Panc1 (cell line): ENCODE results near the gene PSMA7. TPM values are rescaled to one million over a fixed set of nuclear protein-coding genes. Genes with fewer than 3 reads are reported as not detected.

Experiments used
- ATAC-seq: fragments of 200-7000 bp; cut with Tn5 transposase; 2 replicates; pipeline ENCODE4 v1.9.1; 2020; ENCODE audit warnings: mild to moderate bottlenecking, moderate library complexity
- BruUV-seq: library from RNA; stranded (reverse); fragments of 400-500 nt; replicated peaks from 2 replicates; lab custom pipeline; 2021; lab: Mats Ljungman, UMichigan
- CTCF ChIA-PET: fragments of 300-600 bp; sonication (Branson Sonifier 250); formaldehyde crosslinking; loops from one replicate; lab custom pipeline; 2022; ENCODE audit warnings: antibody characterized with exemption; lab: Charles Lee
- POLR2A ChIA-PET: fragments of 300-600 bp; sonication (Branson Sonifier 250); formaldehyde crosslinking; loops from one replicate; lab custom pipeline; 2022; ENCODE audit warnings: antibody characterized with exemption; lab: Charles Lee
- DNase-seq: peaks from one replicate; pipeline ENCODE4 v3.0.0-alpha.2; 2010; ENCODE audit warnings: low read depth, low spot score
- H3K27ac ChIP-seq: 2 replicates; pipeline ENCODE4 v1.5.1; 2011; ENCODE audit warnings: mild to moderate bottlenecking, low read length, inconsistent platforms
- H3K27me3 ChIP-seq: fragments of 200-500 bp; sonication (Bioruptor generic); 2 replicates; pipeline ENCODE4 v1.6.0; 2014; ENCODE audit warnings: low read length, inconsistent platforms; ENCODE audit not compliant: control insufficient read depth, insufficient read depth
- H3K36me3 ChIP-seq: fragments of 200-500 bp; sonication (Bioruptor generic); 2 replicates; pipeline ENCODE4 v1.5.1; 2014; ENCODE audit warnings: inconsistent platforms, mild to moderate bottlenecking, low read length, moderate library complexity; ENCODE audit not compliant: control insufficient read depth, insufficient read depth
- H3K4me1 ChIP-seq: 2 replicates; pipeline ENCODE4 v1.5.1; 2011; ENCODE audit warnings: inconsistent platforms, mild to moderate bottlenecking, low read length, moderate library complexity; ENCODE audit not compliant: control insufficient read depth, insufficient read depth
- H3K4me3 ChIP-seq, 2 experiments: 2 replicates each; pipeline ENCODE4 v1.5.1; 2011 to 2012; ENCODE audit warnings: low read depth in 2 of 2, low read length in 2 of 2, mild to moderate bottlenecking in 2 of 2, inconsistent platforms in 1 of 2, moderate library complexity in 1 of 2
- H3K9me3 ChIP-seq: fragments of 200-500 bp; sonication (Bioruptor generic); 2 replicates; pipeline ENCODE4 v1.5.1; 2014; ENCODE audit warnings: low read depth, mild to moderate bottlenecking, inconsistent platforms, low read length, moderate library complexity; ENCODE audit not compliant: control insufficient read depth, insufficient read depth
- POLR2AphosphoS5 ChIP-seq: IDR thresholded peaks from 2 replicates; pipeline ENCODE4 v1.6.1; 2012; ENCODE audit warnings: mild to moderate bottlenecking, low read depth, low read length, moderate library complexity
- REST ChIP-seq, 2 experiments: IDR thresholded peaks; 2 replicates each; pipeline ENCODE4 v1.6.1; 2011 to 2012; ENCODE audit warnings: low read depth in 2 of 2, control low read depth in 1 of 2, low read length in 1 of 2, mild to moderate bottlenecking in 1 of 2, moderate library complexity in 1 of 2; ENCODE audit not compliant: insufficient read depth in 1 of 2
- SIN3A ChIP-seq: IDR thresholded peaks from 2 replicates; pipeline ENCODE4 v1.6.1; 2012; ENCODE audit warnings: low read depth, mild to moderate bottlenecking, low read length, moderate library complexity, borderline replicate concordance; ENCODE audit not compliant: insufficient read depth
- TCF7L2 ChIP-seq: IDR thresholded peaks from 2 replicates; pipeline ENCODE4 v1.6.1; 2011; ENCODE audit warnings: mild to moderate bottlenecking, low read depth, low read length, inconsistent platforms
- in situ Hi-C: cut with HindIII; loops from 2 replicates; pipeline ENCODE4 v1.10.0; 2016; ENCODE audit warnings: low sequenced_read_pairs, low pct_unique_long_range_greater_than_20kb
- intact Hi-C: fragments of 100-400 bp; cut with micrococcal nuclease; formaldehyde crosslinking; loops from one replicate; pipeline ENCODE4 v1.10.0; 2022; ENCODE audit not compliant: unreplicated experiment
- total RNA-seq: library from RNA; stranded (reverse); gene quantifications from one replicate; pipeline ENCODE4 v1.2.1, GENCODE V29; 2021; ENCODE audit not compliant: unreplicated experiment
- TF ChIP-seq, protein P1 (sequence below): fragments of 450-650 bp; IDR thresholded peaks from 2 replicates; pipeline ENCODE4 v1.5.1; 2017; ENCODE audit warnings: mild to moderate bottlenecking

PSMA7 gene
- total RNA-seq, 1 experiment from 2014 or later = 402 TPM

GRCh38 chr20:62183426-62184142 lies 40.4 kb upstream of the PSMA7 start:
- Histone ChIP-seq H3K27me3 (no peaks in the 10 kb centered on the region), H3K36me3 (peaks cover 14% of the 10 kb centered on the region), H3K27ac (peak overlapping the region; percentile 95), H3K9me3 (no peaks in the 10 kb centered on the region), H3K4me3 (peak overlapping the region; percentile 89 to 98), H3K4me1 (peaks cover 15% of the 10 kb centered on the region; the same call in 1 of the 2 replicates)
- in situ Hi-C loops (no loop called here), intact Hi-C loops (no loop called here)
- BruUV-seq = no TSS peak
- no peak for TF ChIP-seq REST (IDR thresholded peaks at IDR 0.05; ENCODE audit: insufficient read depth in 1 of 2, low read depth in 2 of 2, low read length in 1 of 2)
- TF ChIP-seq POLR2AphosphoS5 = no peak
- TF ChIP-seq SIN3A = no peak
- TF ChIP-seq, protein P1, sequence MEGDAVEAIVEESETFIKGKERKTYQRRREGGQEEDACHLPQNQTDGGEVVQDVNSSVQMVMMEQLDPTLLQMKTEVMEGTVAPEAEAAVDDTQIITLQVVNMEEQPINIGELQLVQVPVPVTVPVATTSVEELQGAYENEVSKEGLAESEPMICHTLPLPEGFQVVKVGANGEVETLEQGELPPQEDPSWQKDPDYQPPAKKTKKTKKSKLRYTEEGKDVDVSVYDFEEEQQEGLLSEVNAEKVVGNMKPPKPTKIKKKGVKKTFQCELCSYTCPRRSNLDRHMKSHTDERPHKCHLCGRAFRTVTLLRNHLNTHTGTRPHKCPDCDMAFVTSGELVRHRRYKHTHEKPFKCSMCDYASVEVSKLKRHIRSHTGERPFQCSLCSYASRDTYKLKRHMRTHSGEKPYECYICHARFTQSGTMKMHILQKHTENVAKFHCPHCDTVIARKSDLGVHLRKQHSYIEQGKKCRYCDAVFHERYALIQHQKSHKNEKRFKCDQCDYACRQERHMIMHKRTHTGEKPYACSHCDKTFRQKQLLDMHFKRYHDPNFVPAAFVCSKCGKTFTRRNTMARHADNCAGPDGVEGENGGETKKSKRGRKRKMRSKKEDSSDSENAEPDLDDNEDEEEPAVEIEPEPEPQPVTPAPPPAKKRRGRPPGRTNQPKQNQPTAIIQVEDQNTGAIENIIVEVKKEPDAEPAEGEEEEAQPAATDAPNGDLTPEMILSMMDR = no peak
- TF ChIP-seq TCF7L2 = no peak
- ATAC-seq = no peak
- POLR2A ChIA-PET = no interaction called here
- DNase-seq = no peak
- CTCF ChIA-PET = no interaction called here

DNA sequence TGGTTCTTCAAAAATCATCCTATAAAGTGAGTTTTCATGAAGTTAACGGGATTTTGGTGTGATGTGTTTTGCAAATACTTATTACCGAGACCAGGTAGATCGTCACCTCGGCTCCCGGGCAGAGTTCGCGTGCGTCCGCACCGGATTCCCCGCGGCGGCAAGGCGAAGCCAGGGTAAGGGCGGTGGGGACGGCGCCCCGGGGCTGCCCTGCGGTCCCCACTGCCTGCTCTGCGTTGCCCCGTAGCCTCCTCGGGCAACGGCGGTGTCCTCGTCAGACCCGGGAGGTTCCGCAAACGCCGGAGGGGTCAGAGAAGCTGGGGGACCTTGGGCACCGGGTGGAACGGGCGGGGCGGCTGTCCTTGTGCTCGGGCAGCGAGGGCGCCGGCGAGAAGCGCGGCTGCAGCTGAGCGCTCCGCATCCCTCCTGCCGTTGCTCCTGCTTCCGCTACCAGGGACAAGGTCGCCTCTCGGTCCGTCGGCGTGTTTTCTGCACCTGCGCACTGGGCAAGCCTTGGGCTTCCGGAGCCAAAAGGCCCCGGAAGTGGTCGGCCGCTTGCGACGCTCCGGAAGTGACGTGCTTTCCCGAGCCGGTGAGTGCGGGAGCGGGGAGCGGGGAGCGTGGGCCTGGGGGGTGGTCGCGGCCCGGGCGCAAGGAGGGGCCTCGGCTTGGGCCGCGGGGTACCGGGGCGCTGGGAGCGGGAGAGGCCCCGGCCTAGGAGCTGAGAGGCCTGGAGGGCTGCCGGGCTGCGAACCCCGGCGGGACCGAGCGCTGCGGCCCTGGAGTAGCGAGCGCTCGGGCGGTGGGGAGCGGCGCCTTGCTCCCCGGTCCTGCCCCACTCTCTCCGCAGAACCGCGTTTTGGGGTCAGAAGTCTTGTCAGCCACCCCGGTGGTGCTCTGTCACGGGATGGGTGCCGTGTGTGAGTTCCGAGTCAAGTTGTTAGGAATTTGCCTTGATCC lies 39.6 kb upstream of the PSMA7 start, which contains the start of gene MTG2:
TSS of gene MTG2 (plus strand) at position 560 of the 957 bp plus-strand sequence. CDS start 10,393 bp downstream, outside the sequence.
- in situ Hi-C loops (no loop called here), intact Hi-C loops (no loop called here)
- Histone ChIP-seq H3K36me3 (peaks cover 14% of the 10 kb centered on the region), H3K27ac (peak within 1 kb of the TSS; percentile 95), H3K27me3 (no peaks in the 10 kb centered on the region), H3K4me3 (peak within 1 kb of the TSS; percentile 89 to 98), H3K9me3 (no peaks in the 10 kb centered on the region), H3K4me1 (peaks cover 15% of the 10 kb centered on the region; the same call in 1 of the 2 replicates)
- TF ChIP-seq, protein P1 = no peak
- peak; percentile 98 for TF ChIP-seq POLR2AphosphoS5
- no peak for TF ChIP-seq TCF7L2
- TF ChIP-seq REST (IDR thresholded peaks at IDR 0.05; ENCODE audit: insufficient read depth in 1 of 2, low read depth in 2 of 2, low read length in 1 of 2) = peak in 1 of 2 experiments; percentile 49; a peak in 1 of 4 replicates
- peak; percentile 69; the same call in 1 of the 2 replicates for TF ChIP-seq SIN3A
- TSS peak; percentile 79 for BruUV-seq
- ATAC-seq (peak; percentile 98), DNase-seq (peak; percentile 76)
- CTCF ChIA-PET = no interaction called here
- POLR2A ChIA-PET = interaction anchor here (0.7 kb wide), 1 partner anchor 411 kb away, joined by 3 read pairs; no protein-coding TSS in a partner anchor
